OCI-LY3 (cell line): ENCODE results near the gene DNMT3A.

Experiments
- EZH2phosphoT487 ChIP-seq: fragments of 200-600 bp; shearing (Covaris generic); IDR thresholded peaks from 2 replicates; pipeline ENCODE4 v1.6.1; 2018; ENCODE audit warnings: antibody characterized with exemption, mixed run types, low read depth
- TF ChIP-seq, protein P1 (sequence below): fragments of 200-600, 300-600 bp; sonication (generic); IDR thresholded peaks from 2 replicates; pipeline ENCODE4 v1.5.1; 2014; ENCODE audit warnings: antibody characterized with exemption, low read length, low read depth

DNA sequence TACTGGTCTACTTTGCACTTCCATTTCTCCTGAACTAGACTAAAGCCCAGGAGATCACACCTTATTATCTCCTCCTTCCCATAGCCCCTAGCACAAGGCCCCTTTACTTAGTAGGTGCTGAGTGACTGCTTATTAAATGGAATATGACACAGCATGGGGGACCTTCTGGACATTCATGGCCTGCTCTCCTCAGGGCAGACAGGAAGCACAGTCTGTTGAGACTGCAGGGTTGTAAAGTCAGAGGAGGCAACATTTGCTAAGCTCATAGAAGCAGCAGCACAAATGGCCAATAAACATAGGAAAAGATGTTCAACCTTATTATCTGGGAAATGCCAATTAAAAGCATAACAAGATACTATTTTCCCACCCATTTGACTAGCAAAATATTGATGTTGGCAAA lies 75.3 kb downstream of the DNMT3A start:
- TF ChIP-seq, protein P1, sequence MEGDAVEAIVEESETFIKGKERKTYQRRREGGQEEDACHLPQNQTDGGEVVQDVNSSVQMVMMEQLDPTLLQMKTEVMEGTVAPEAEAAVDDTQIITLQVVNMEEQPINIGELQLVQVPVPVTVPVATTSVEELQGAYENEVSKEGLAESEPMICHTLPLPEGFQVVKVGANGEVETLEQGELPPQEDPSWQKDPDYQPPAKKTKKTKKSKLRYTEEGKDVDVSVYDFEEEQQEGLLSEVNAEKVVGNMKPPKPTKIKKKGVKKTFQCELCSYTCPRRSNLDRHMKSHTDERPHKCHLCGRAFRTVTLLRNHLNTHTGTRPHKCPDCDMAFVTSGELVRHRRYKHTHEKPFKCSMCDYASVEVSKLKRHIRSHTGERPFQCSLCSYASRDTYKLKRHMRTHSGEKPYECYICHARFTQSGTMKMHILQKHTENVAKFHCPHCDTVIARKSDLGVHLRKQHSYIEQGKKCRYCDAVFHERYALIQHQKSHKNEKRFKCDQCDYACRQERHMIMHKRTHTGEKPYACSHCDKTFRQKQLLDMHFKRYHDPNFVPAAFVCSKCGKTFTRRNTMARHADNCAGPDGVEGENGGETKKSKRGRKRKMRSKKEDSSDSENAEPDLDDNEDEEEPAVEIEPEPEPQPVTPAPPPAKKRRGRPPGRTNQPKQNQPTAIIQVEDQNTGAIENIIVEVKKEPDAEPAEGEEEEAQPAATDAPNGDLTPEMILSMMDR, result no peak
- TF ChIP-seq EZH2phosphoT487, result no peak
